ENCODE measurements around the gene PIP5K1B. TPM values are rescaled to one million over a fixed set of nuclear protein-coding genes. Genes with fewer than 3 reads are reported as not detected.

PIP5K1B gene
- total RNA-seq (2022; extraction: Qiagen RNA extraction; ENCODE audit: low read depth) = 0.10 TPM in 1 of 5 replicates, not detected in the others

GRCh38 chr9:68704814-68705530 is at the start of gene PIP5K1B:
Gene PIP5K1B (plus strand): TSS chr9:68705240. CDS start chr9:68822615, 117,375 bp downstream.

GRCh38 chr9:69014013-69014412 is 309.0 kb downstream of the PIP5K1B start, which contains the start of gene PRKACG:
Gene PRKACG (minus strand): TSS chr9:69014113. CDS start chr9:69014092, 21 bp downstream.

DNA sequence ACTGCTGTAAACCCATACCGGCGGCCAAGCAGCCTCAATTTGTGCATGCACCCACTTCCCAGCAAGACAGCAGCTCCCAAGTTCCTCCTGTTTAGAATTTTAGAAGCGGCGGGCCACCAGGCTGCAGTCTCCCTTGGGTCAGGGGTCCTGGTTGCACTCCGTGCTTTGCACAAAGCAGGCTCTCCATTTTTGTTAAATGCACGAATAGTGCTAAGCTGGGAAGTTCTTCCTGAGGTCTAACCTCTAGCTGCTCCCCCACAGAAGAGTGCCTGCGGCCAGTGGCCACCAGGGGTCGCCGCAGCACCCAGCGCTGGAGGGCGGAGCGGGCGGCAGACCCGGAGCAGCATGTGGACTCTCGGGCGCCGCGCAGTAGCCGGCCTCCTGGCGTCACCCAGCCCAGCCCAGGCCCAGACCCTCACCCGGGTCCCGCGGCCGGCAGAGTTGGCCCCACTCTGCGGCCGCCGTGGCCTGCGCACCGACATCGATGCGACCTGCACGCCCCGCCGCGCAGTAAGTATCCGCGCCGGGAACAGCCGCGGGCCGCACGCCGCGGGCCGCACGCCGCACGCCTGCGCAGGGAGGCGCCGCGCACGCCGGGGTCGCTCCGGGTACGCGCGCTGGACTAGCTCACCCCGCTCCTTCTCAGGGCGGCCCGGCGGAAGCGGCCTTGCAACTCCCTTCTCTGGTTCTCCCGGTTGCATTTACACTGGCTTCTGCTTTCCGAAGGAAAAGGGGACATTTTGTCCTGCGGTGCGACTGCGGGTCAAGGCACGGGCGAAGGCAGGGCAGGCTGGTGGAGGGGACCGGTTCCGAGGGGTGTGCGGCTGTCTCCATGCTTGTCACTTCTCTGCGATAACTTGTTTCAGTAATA is 330.6 kb downstream of the PIP5K1B start, which contains the start of gene FXN:
Gene FXN, plus strand, starts transcription at position 315 of the 871 bp plus-strand sequence. Its CDS starts 31 bp downstream, at position 346.

Other genes with a start within 250 kb of the PIP5K1B start
- not detected in 5 replicates for gene TMEM252, start 164.4 kb upstream of the PIP5K1B start, total RNA-seq (2022; extraction: Qiagen RNA extraction; ENCODE audit: low read depth)

Measured in A549 treated with DMSO at 1 μM for 4 hours (cell line).